ENCODE results near the gene HOXA11. TPM values are rescaled to one million over a fixed set of nuclear protein-coding genes. Genes with fewer than 3 reads are reported as not detected.

HOXA11 gene
- total RNA-seq, 1 experiment from 2014 or later: not detected

DNA sequence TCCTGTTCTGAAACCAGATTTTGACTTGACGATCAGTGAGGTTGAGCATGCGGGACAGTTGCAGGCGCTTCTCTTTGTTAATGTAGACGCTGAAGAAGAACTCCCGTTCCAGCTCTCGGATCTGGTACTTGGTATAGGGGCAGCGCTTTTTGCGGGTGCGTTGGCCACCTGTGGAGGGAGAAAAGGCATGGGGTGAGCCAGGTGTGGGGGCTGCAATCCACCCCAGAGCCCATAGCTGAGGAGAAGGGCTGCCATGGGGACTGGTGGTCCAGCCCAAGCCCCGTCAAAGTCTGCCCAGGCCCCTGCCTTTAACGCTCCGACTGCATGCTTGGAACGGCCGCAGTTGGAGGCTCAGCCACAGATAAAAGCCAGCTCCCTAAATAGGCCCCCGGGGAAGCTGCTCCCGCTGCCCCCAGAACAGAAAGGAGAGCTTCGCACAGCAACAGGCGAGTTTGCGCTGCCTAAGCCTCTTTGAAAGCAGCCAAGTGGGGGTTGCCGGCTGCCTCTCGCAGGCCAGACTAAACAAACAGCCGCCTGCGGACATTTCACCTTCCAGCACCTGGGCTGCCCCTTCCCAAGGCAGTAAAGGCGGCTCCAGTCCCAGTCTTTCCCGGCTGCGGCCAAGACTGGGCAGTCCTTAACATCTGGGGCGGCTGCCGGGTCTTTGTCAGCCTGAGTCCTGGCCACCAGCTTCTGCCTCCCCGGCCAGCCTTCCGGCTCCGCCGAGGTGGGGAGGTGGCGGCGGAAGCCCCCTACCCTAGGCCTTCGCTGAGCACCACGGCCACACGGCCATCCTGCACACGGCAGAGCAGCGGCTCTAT lies 2.0 kb downstream of the HOXA11 start:
- WGBS (ENCODE audit: extremely low coverage, insufficient read length, low lambda C conversion rate): no CpG with 5 or more reads among the region's 39 CpGs

More for the DNA sequence above, 2.0 kb downstream of the HOXA11 start:
- peaks cover 96% of the 10 kb centered on the region for H3K27me3 ChIP-seq (ENCODE audit: insufficient read depth, low read length)
- H3K9ac ChIP-seq (ENCODE audit: extremely low read depth, insufficient read length, low read length): no peak overlapping the region
- H3K79me2 ChIP-seq (ENCODE audit: insufficient read depth, low read length): no peaks in the 10 kb centered on the region
- Mint-ChIP-seq H3K36me3 (ENCODE audit: insufficient read depth in 1 of 3, low read depth in 3 of 3) (peaks cover 0 to 2% (median 0%) of the 10 kb centered on the region in 3 experiments; a peak in 4 of 7 replicates), H3K9me3 (peaks cover 2 to 25% of the 10 kb centered on the region in 2 experiments; a peak in 2 of 5 replicates), H3K4me1 (peaks cover 13 to 44% of the 10 kb centered on the region in 2 experiments), H3K27me3 (ENCODE audit: low read depth) (peaks cover 100% of the 10 kb centered on the region), H3K4me3 (no peak overlapping the region), H3K27ac (no peak overlapping the region)
- TF ChIP-seq, protein P1, sequence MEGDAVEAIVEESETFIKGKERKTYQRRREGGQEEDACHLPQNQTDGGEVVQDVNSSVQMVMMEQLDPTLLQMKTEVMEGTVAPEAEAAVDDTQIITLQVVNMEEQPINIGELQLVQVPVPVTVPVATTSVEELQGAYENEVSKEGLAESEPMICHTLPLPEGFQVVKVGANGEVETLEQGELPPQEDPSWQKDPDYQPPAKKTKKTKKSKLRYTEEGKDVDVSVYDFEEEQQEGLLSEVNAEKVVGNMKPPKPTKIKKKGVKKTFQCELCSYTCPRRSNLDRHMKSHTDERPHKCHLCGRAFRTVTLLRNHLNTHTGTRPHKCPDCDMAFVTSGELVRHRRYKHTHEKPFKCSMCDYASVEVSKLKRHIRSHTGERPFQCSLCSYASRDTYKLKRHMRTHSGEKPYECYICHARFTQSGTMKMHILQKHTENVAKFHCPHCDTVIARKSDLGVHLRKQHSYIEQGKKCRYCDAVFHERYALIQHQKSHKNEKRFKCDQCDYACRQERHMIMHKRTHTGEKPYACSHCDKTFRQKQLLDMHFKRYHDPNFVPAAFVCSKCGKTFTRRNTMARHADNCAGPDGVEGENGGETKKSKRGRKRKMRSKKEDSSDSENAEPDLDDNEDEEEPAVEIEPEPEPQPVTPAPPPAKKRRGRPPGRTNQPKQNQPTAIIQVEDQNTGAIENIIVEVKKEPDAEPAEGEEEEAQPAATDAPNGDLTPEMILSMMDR (conservative IDR thresholded peaks at IDR 0.05): no peak
- no peak overlapping the region for H2BK20ac ChIP-seq (ENCODE audit: low read depth, low read length, poor library complexity, severe bottlenecking)
- H3K9me3 ChIP-seq (ENCODE audit: control insufficient read depth, low read depth, low read length): no peaks in the 10 kb centered on the region
- H2BK120ac ChIP-seq (ENCODE audit: low read depth, low read length, poor library complexity, severe bottlenecking): no peak overlapping the region
- no peak overlapping the region for H4K91ac ChIP-seq (ENCODE audit: insufficient read length, low read depth, low read length)
- H3K23ac ChIP-seq (ENCODE audit: insufficient read length, low read depth, low read length): no peak overlapping the region
- peak; percentile 71 for DNase-seq
- H4K5ac ChIP-seq (ENCODE audit: insufficient read length, low read depth, low read length): no peak overlapping the region
- H3K14ac ChIP-seq (ENCODE audit: insufficient read depth, low read length): no peak overlapping the region
- no peak overlapping the region for H3K4me2 ChIP-seq (ENCODE audit: insufficient read depth, insufficient read length, low read length)
- no peak overlapping the region for H3K18ac ChIP-seq (ENCODE audit: insufficient read length, low read depth, low read length)
- no peak overlapping the region for H3K56ac ChIP-seq (ENCODE audit: insufficient read length, low read depth, low read length)
- no peak overlapping the region for H2BK5ac ChIP-seq (ENCODE audit: insufficient read length, low read length)
- H2AK5ac ChIP-seq (ENCODE audit: insufficient read length, low read length): no peak overlapping the region
- no peak overlapping the region for H4K8ac ChIP-seq (replicated peaks; ENCODE audit: insufficient read length, low read depth, low read length)
- H3K79me1 ChIP-seq (ENCODE audit: insufficient read depth, low read depth, low read length, poor library complexity, severe bottlenecking): no peaks in the 10 kb centered on the region
- no peaks in the 10 kb centered on the region for H3K4me1 ChIP-seq (ENCODE audit: insufficient read depth, low read length)
- no peak overlapping the region for H2BK15ac ChIP-seq (ENCODE audit: low read depth, low read length)
- H4K20me1 ChIP-seq (ENCODE audit: control insufficient read depth, insufficient read depth, insufficient read length): no peaks in the 10 kb centered on the region
- no peak overlapping the region for H2BK12ac ChIP-seq (ENCODE audit: insufficient read length, low read depth, low read length)
- H3K23me2 ChIP-seq (ENCODE audit: insufficient read length, low read depth, low read length, poor library complexity, severe bottlenecking): no peaks in the 10 kb centered on the region
- H3K4ac ChIP-seq (ENCODE audit: low read depth, low read length): no peak overlapping the region
- no peak overlapping the region for H3T11ph ChIP-seq (ENCODE audit: low read length)
- H2AFZ ChIP-seq (ENCODE audit: low read length): no peak overlapping the region
- no peak overlapping the region for H3K27ac ChIP-seq (ENCODE audit: insufficient read length, low read depth, low read length)

Measured in H9 (cell line).